ENCODE measurements around the gene GAB1. TPM values are rescaled to one million over a fixed set of nuclear protein-coding genes. Genes with fewer than 3 reads are reported as not detected.
A peak's percentile ranks its signal among the peaks of the same experiment; 100 is the strongest.

Gene GAB1
- 10 to 100 TPM; 48.3 to 77.3 TPM for total RNA-seq

- TF ChIP-seq CTCF (IDR thresholded peaks at IDR 0.05) = no peak
- Histone ChIP-seq H3K27me3 (replicated peaks; ENCODE audit: insufficient read depth) (no peaks in the 10 kb centered on the region), H3K27ac (peak within 1 kb of the TSS; percentile 93 to 97), H3K4me1 (ENCODE audit: control insufficient read depth in 1 of 2, low read depth in 2 of 2) (peaks cover 0 to 42% of the 10 kb centered on the region in 2 donors), H3K36me3 (no peaks in the 10 kb centered on the region), H3K9me3 (no peaks in the 10 kb centered on the region), H3K4me3 (peak within 1 kb of the TSS; percentile 89)
- peak; percentile 46 for DNase-seq (ENCODE audit: low spot score)
- ATAC-seq (ENCODE audit: insufficient number of reproducible peaks, low FRiP score, low read depth) = peak; percentile 34
Observed at GRCh38 chr4:143336781-143337599, at the start of gene GAB1. Gene GAB1, plus strand, starts transcription at chr4:143336876. Its CDS starts 313 bp downstream, at chr4:143337189.

GRCh38 chr4:143287572-143287923 lies 49.1 kb upstream of the GAB1 start:
- H3K4me3 ChIP-seq = no peak overlapping the region
- no peaks in the 10 kb centered on the region for H3K9me3 ChIP-seq
- no peaks in the 10 kb centered on the region for H3K27me3 ChIP-seq (replicated peaks; ENCODE audit: insufficient read depth)
- H3K4me1 ChIP-seq (ENCODE audit: control insufficient read depth in 1 of 2, low read depth in 2 of 2) = peaks cover 10 to 29% of the 10 kb centered on the region in 2 donors
- H3K36me3 ChIP-seq = no peaks in the 10 kb centered on the region
- DNase-seq (ENCODE audit: low spot score) (no peak), ATAC-seq (ENCODE audit: insufficient number of reproducible peaks, low FRiP score, low read depth) (no peak)
- no peak for TF ChIP-seq CTCF (IDR thresholded peaks at IDR 0.05)
- H3K27ac ChIP-seq = peak overlapping the region; percentile 58 to 74

- peaks cover 10 to 29% of the 10 kb centered on the region in 2 donors for H3K4me1 ChIP-seq (ENCODE audit: control insufficient read depth in 1 of 2, low read depth in 2 of 2)
- H3K9me3 ChIP-seq = no peaks in the 10 kb centered on the region
- DNase-seq (ENCODE audit: low spot score) (no peak), ATAC-seq (ENCODE audit: insufficient number of reproducible peaks, low FRiP score, low read depth) (no peak)
- no peak for TF ChIP-seq CTCF (IDR thresholded peaks at IDR 0.05)
- no peak overlapping the region for H3K4me3 ChIP-seq
- no peaks in the 10 kb centered on the region for H3K36me3 ChIP-seq
- H3K27me3 ChIP-seq (replicated peaks; ENCODE audit: insufficient read depth) = no peaks in the 10 kb centered on the region
- H3K27ac ChIP-seq = peak overlapping the region in 1 of 2 donors; percentile 58
Observed at GRCh38 chr4:143288171-143288570, 48.5 kb upstream of the GAB1 start.

- Histone ChIP-seq H3K4me3 (no peak overlapping the region), H3K36me3 (no peaks in the 10 kb centered on the region), H3K4me1 (ENCODE audit: control insufficient read depth in 1 of 2, low read depth in 2 of 2) (peaks cover 14 to 38% of the 10 kb centered on the region in 2 donors), H3K27me3 (replicated peaks; ENCODE audit: insufficient read depth) (no peaks in the 10 kb centered on the region), H3K9me3 (no peaks in the 10 kb centered on the region), H3K27ac (no peak overlapping the region)
- ATAC-seq (ENCODE audit: insufficient number of reproducible peaks, low FRiP score, low read depth) (no peak), DNase-seq (ENCODE audit: low spot score) (no peak)
- TF ChIP-seq CTCF (IDR thresholded peaks at IDR 0.05) = no peak
Observed at GRCh38 chr4:143289370-143289769, 47.3 kb upstream of the GAB1 start.

GRCh38 chr4:143291314-143291713 lies 45.4 kb upstream of the GAB1 start:
- H3K27ac ChIP-seq = no peak overlapping the region
- no peak for DNase-seq (ENCODE audit: low spot score)
- no peak overlapping the region for H3K4me3 ChIP-seq
- TF ChIP-seq CTCF (IDR thresholded peaks at IDR 0.05) = no peak
- no peak for ATAC-seq (ENCODE audit: insufficient number of reproducible peaks, low FRiP score, low read depth)
- H3K36me3 ChIP-seq = no peaks in the 10 kb centered on the region
- H3K9me3 ChIP-seq = no peaks in the 10 kb centered on the region
- H3K4me1 ChIP-seq (ENCODE audit: control insufficient read depth in 1 of 2, low read depth in 2 of 2) = peaks cover 18 to 40% of the 10 kb centered on the region in 2 donors
- no peaks in the 10 kb centered on the region for H3K27me3 ChIP-seq (replicated peaks; ENCODE audit: insufficient read depth)
